Suprapubic skin (tissue), 4 donors: ENCODE measurements around the gene ARHGAP12. TPM values are rescaled to one million over a fixed set of nuclear protein-coding genes. Genes with fewer than 3 reads are reported as not detected.

Experiments used
- DNase-seq, 2 donors: peaks; one replicate each; pipeline ENCODE4 v3.0.0-alpha.2; 2019; ENCODE audit warnings: low spot score in 2 of 2
- H3K27ac ChIP-seq: fragments of 200-600 bp; sonication (generic); one replicate; pipeline ENCODE4 v1.5.1; 2019
- H3K27me3 ChIP-seq: fragments of 200-600 bp; sonication (generic); one replicate; pipeline ENCODE4 v1.5.1; 2019
- H3K36me3 ChIP-seq: fragments of 200-600 bp; sonication (generic); one replicate; pipeline ENCODE4 v1.5.1; 2019
- H3K4me1 ChIP-seq: fragments of 200-600 bp; sonication (generic); one replicate; pipeline ENCODE4 v1.5.1; 2019
- H3K4me3 ChIP-seq: fragments of 200-600 bp; sonication (generic); one replicate; pipeline ENCODE4 v1.5.1; 2019; ENCODE audit warnings: mild to moderate bottlenecking
- H3K9me3 ChIP-seq: fragments of 200-600 bp; sonication (generic); one replicate; pipeline ENCODE4 v1.5.1; 2019
- CTCF ChIP-seq, 2 donors: fragments of 200-600 bp in 1 of 2; fragments of 450-650 bp in 1 of 2; sonication (generic) in 1 of 2; IDR thresholded peaks; one replicate each; pipeline ENCODE4 v1.5.1; 2016 to 2019; ENCODE audit warnings: antibody characterized with exemption in 2 of 2, mild to moderate bottlenecking in 1 of 2, moderate library complexity in 1 of 2
- EP300 ChIP-seq: sonication (generic); formaldehyde crosslinking; IDR thresholded peaks from one replicate; pipeline ENCODE4 v1.6.1; 2017; ENCODE audit warnings: antibody characterized with exemption
- POLR2A ChIP-seq, 2 donors: fragments of 450-650 bp; IDR thresholded peaks; one replicate each; pipeline ENCODE4 v1.6.1; 2017; ENCODE audit warnings: antibody characterized with exemption in 2 of 2, mild to moderate bottlenecking in 2 of 2, moderate library complexity in 2 of 2
- POLR2AphosphoS5 ChIP-seq, 3 donors: sonication (generic); formaldehyde crosslinking; IDR thresholded peaks; one replicate each; pipeline ENCODE4 v1.6.1; 2017; ENCODE audit warnings: antibody characterized with exemption in 3 of 3
- WGBS: methylation state at CpG from one replicate; pipeline ENCODE4 v1.1.5; 2018; 5-methylcytosine and 5-hydroxymethylcytosine counted together
- total RNA-seq, 4 donors: library from RNA; depleted of rRNA; stranded (reverse); fragments of >200 nt; gene quantifications; one replicate each; pipeline ENCODE4 v1.1.0, GENCODE V29; 2016

The ARHGAP12 gene
- total RNA-seq, 4 donors from 2014 or later: 25.7 to 64.5 (median 39.5) TPM

- H3K27me3 ChIP-seq: no peaks in the 10 kb centered on the region
- no peak overlapping the region for H3K4me3 ChIP-seq
- no peaks in the 10 kb centered on the region for H3K36me3 ChIP-seq
- DNase-seq: no peak
- TF ChIP-seq EP300 (no peak), POLR2AphosphoS5 (IDR thresholded peaks at IDR 0.05) (no peak), POLR2A (IDR thresholded peaks at IDR 0.05) (no peak), CTCF (IDR thresholded peaks at IDR 0.05) (no peak)
- no peaks in the 10 kb centered on the region for H3K9me3 ChIP-seq
- no peak overlapping the region for H3K27ac ChIP-seq
- peaks cover 36% of the 10 kb centered on the region for H3K4me1 ChIP-seq
- 100% methylated on average over 4 of the region's 4 CpGs for WGBS
Measured at GRCh38 chr10:31762316-31762715, 166.3 kb downstream of the ARHGAP12 start.

GRCh38 chr10:31761156-31761555, 167.5 kb downstream of the ARHGAP12 start:
- Histone ChIP-seq H3K36me3 (no peaks in the 10 kb centered on the region), H3K27me3 (no peaks in the 10 kb centered on the region), H3K27ac (peak overlapping the region; percentile 97), H3K4me3 (no peak overlapping the region), H3K9me3 (no peaks in the 10 kb centered on the region), H3K4me1 (peaks cover 39% of the 10 kb centered on the region)
- no peak for TF ChIP-seq EP300
- no peak for TF ChIP-seq CTCF (IDR thresholded peaks at IDR 0.05)
- peak in 1 of 3 donors; percentile 11 for TF ChIP-seq POLR2AphosphoS5 (IDR thresholded peaks at IDR 0.05)
- no peak for TF ChIP-seq POLR2A (IDR thresholded peaks at IDR 0.05)
- 60% methylated on average over 3 of the region's 3 CpGs for WGBS
- no peak for DNase-seq

- TF ChIP-seq EP300: no peak
- TF ChIP-seq POLR2AphosphoS5 (IDR thresholded peaks at IDR 0.05): no peak
- no peak for TF ChIP-seq POLR2A (IDR thresholded peaks at IDR 0.05)
- TF ChIP-seq CTCF (IDR thresholded peaks at IDR 0.05): no peak
- Histone ChIP-seq H3K36me3 (no peaks in the 10 kb centered on the region), H3K9me3 (no peaks in the 10 kb centered on the region), H3K27ac (peak overlapping the region; percentile 97), H3K27me3 (no peaks in the 10 kb centered on the region), H3K4me3 (peak overlapping the region; percentile 89), H3K4me1 (peaks cover 41% of the 10 kb centered on the region)
- WGBS: 28% methylated on average over 8 of the region's 8 CpGs
- no peak for DNase-seq
Measured at GRCh38 chr10:31760674-31761081, 168.0 kb downstream of the ARHGAP12 start.

- WGBS: 0% methylated on average over 14 of the region's 63 CpGs
- Histone ChIP-seq H3K27me3 (no peaks in the 10 kb centered on the region), H3K4me3 (peak overlapping the region; percentile 89), H3K27ac (peak overlapping the region; percentile 97), H3K9me3 (no peaks in the 10 kb centered on the region), H3K36me3 (no peaks in the 10 kb centered on the region), H3K4me1 (peaks cover 44% of the 10 kb centered on the region)
- TF ChIP-seq EP300: no peak
- TF ChIP-seq CTCF (IDR thresholded peaks at IDR 0.05): no peak
- TF ChIP-seq POLR2AphosphoS5 (IDR thresholded peaks at IDR 0.05): peak in 2 of 3 donors; percentile 71 to 85
- TF ChIP-seq POLR2A (IDR thresholded peaks at IDR 0.05): peak in 1 of 2 donors; percentile 90
- DNase-seq: peak; percentile 97
Measured at GRCh38 chr10:31759799-31760626, 168.6 kb downstream of the ARHGAP12 start.

- Histone ChIP-seq H3K36me3 (no peaks in the 10 kb centered on the region), H3K4me1 (peaks cover 49% of the 10 kb centered on the region), H3K9me3 (no peaks in the 10 kb centered on the region), H3K27me3 (no peaks in the 10 kb centered on the region), H3K4me3 (peak overlapping the region; percentile 89), H3K27ac (peak overlapping the region; percentile 97)
- WGBS: 0% methylated on average over 25 of the region's 36 CpGs
- TF ChIP-seq POLR2AphosphoS5 (IDR thresholded peaks at IDR 0.05) (no peak), EP300 (no peak), POLR2A (IDR thresholded peaks at IDR 0.05) (no peak), CTCF (IDR thresholded peaks at IDR 0.05) (no peak)
- DNase-seq: peak in 1 of 2 donors; percentile 86
Measured at GRCh38 chr10:31759124-31759798, 169.4 kb downstream of the ARHGAP12 start.
